ENCODE data around the gene WHAMM.
A peak's percentile ranks its signal among the peaks of the same experiment; 100 is the strongest.

The WHAMM gene

GRCh38 chr15:82875411-82876003 lies 66.1 kb downstream of the WHAMM start:
- TF ChIP-seq CTCF (IDR thresholded peaks at IDR 0.05; ENCODE audit: low read length, missing control alignments): no peak
- DNase-seq (ENCODE audit: low read depth): peak; percentile 16
- H3K4me3 ChIP-seq (replicated peaks; ENCODE audit: low read depth, low read length): no peak overlapping the region

GRCh38 chr15:82877825-82878224 lies 68.4 kb downstream of the WHAMM start:
- DNase-seq (ENCODE audit: low read depth): no peak
- TF ChIP-seq CTCF (IDR thresholded peaks at IDR 0.05; ENCODE audit: low read length, missing control alignments): no peak
- no peak overlapping the region for H3K4me3 ChIP-seq (replicated peaks; ENCODE audit: low read depth, low read length)

- H3K4me3 ChIP-seq (replicated peaks; ENCODE audit: low read depth, low read length): no peak overlapping the region
- no peak for DNase-seq (ENCODE audit: low read depth)
- no peak for TF ChIP-seq CTCF (IDR thresholded peaks at IDR 0.05; ENCODE audit: low read length, missing control alignments)
Observed at GRCh38 chr15:82878325-82878724, 68.9 kb downstream of the WHAMM start.

- DNase-seq (ENCODE audit: low read depth): no peak
- no peak for TF ChIP-seq CTCF (IDR thresholded peaks at IDR 0.05; ENCODE audit: low read length, missing control alignments)
Observed at GRCh38 chr15:82880704-82881103, 71.3 kb downstream of the WHAMM start.

GRCh38 chr15:82881747-82882146 lies 72.3 kb downstream of the WHAMM start:
- TF ChIP-seq CTCF (IDR thresholded peaks at IDR 0.05; ENCODE audit: low read length, missing control alignments): no peak
- H3K4me3 ChIP-seq (replicated peaks; ENCODE audit: low read depth, low read length): no peak overlapping the region
- DNase-seq (ENCODE audit: low read depth): no peak

More at GRCh38 chr15:82880704-82881103, 71.3 kb downstream of the WHAMM start:
- no peak overlapping the region for H3K4me3 ChIP-seq (replicated peaks; ENCODE audit: low read depth, low read length)

GRCh38 chr15:82882273-82882928 lies 73.0 kb downstream of the WHAMM start:
- no peak for TF ChIP-seq CTCF (IDR thresholded peaks at IDR 0.05; ENCODE audit: low read length, missing control alignments)
- no peak overlapping the region for H3K4me3 ChIP-seq (replicated peaks; ENCODE audit: low read depth, low read length)
- no peak for DNase-seq (ENCODE audit: low read depth)
